SK-N-SH treated with all-trans-retinoic acid at 6 μM for 48 hours (cell line): ENCODE data around the gene SLC6A9.

ENCODE experiments used
- ATAC-seq: fragments of 200-7000 bp; cut with Tn5 transposase; 3 replicates; pipeline ENCODE4 v1.9.1; 2020; ENCODE audit warnings: mild to moderate bottlenecking, moderate library complexity
- ARNTL ChIP-seq: fragments of 450-650 bp; formaldehyde crosslinking; IDR thresholded peaks from 2 replicates; pipeline ENCODE4 v1.5.0; 2020; ENCODE audit warnings: low read depth, mild to moderate bottlenecking, moderate library complexity, borderline replicate concordance
- BACH2 ChIP-seq: fragments of 250-450 bp; sonication (Bioruptor Pico); IDR thresholded peaks from 2 replicates; pipeline ENCODE4 v1.9.0; 2021; ENCODE audit warnings: mild to moderate bottlenecking, borderline replicate concordance
- CREB5 ChIP-seq: fragments of 250-450 bp; sonication (Bioruptor Pico); IDR thresholded peaks from 2 replicates; pipeline ENCODE4 v1.5.1; 2020; ENCODE audit warnings: low read depth, mild to moderate bottlenecking, moderate library complexity
- CSDC2 ChIP-seq: fragments of 250-450 bp; sonication (Bioruptor Pico); IDR thresholded peaks from 2 replicates; pipeline ENCODE4 v1.5.0; 2020; ENCODE audit warnings: mild to moderate bottlenecking, moderate library complexity
- CSRNP3 ChIP-seq: fragments of 250-450 bp; sonication (Bioruptor Pico); IDR thresholded peaks from 2 replicates; pipeline ENCODE4 v1.5.1; 2021; ENCODE audit warnings: mild to moderate bottlenecking, moderate library complexity
- ESRRG ChIP-seq: fragments of 250-450 bp; sonication (Bioruptor Pico); IDR thresholded peaks from 2 replicates; pipeline ENCODE4 v1.6.1; 2021; ENCODE audit warnings: mild to moderate bottlenecking
- GLIS3 ChIP-seq: fragments of 250-450 bp; sonication (Bioruptor Pico); IDR thresholded peaks from 2 replicates; pipeline ENCODE4 v1.5.0; 2020; ENCODE audit warnings: mild to moderate bottlenecking, moderate library complexity
- ISL1 ChIP-seq: fragments of 250-450 bp; sonication (Bioruptor Pico); IDR thresholded peaks from 2 replicates; pipeline ENCODE4 v2.1.2; 2022; ENCODE audit warnings: mild to moderate bottlenecking, moderate library complexity
- OSR1 ChIP-seq: fragments of 250-450 bp; sonication (Bioruptor Pico); IDR thresholded peaks from 2 replicates; pipeline ENCODE4 v1.8.0; 2022; ENCODE audit warnings: moderate library complexity, mild to moderate bottlenecking, inconsistent platforms
- PATZ1 ChIP-seq: fragments of 250-450 bp; sonication (Bioruptor Pico); IDR thresholded peaks from 2 replicates; pipeline ENCODE4 v1.8.0; 2020; ENCODE audit warnings: mild to moderate bottlenecking, moderate library complexity, borderline replicate concordance
- PPARA ChIP-seq: fragments of 250-450 bp; sonication (Bioruptor Pico); IDR thresholded peaks from 2 replicates; pipeline ENCODE4 v1.5.0; 2020; ENCODE audit warnings: mild to moderate bottlenecking, borderline replicate concordance
- RARB ChIP-seq: fragments of 250-450 bp; sonication (Bioruptor Pico); IDR thresholded peaks from 2 replicates; pipeline ENCODE4 v1.8.0; 2021; ENCODE audit warnings: mild to moderate bottlenecking, moderate library complexity
- TCF4 ChIP-seq: fragments of 250-450 bp; sonication (Bioruptor Pico); IDR thresholded peaks from 2 replicates; pipeline ENCODE4 v1.8.0; 2021; ENCODE audit warnings: mild to moderate bottlenecking, moderate library complexity, borderline replicate concordance
- TOX ChIP-seq: fragments of 250-450 bp; sonication (Bioruptor Pico); IDR thresholded peaks from 2 replicates; pipeline ENCODE4 v1.8.0; 2021; ENCODE audit warnings: mild to moderate bottlenecking, moderate library complexity, borderline replicate concordance
- ZC3H10 ChIP-seq: fragments of 250-450 bp; sonication (Bioruptor Pico); IDR thresholded peaks from 2 replicates; pipeline ENCODE4 v1.5.1; 2021; ENCODE audit warnings: mild to moderate bottlenecking, moderate library complexity
- ZFP3 ChIP-seq: fragments of 250-450 bp; sonication (Bioruptor Pico); IDR thresholded peaks from 2 replicates; pipeline ENCODE4 v1.5.0; 2020; ENCODE audit warnings: mild to moderate bottlenecking, moderate library complexity
- ZFP30 ChIP-seq: fragments of 450-650 bp; formaldehyde crosslinking; IDR thresholded peaks from 2 replicates; pipeline ENCODE4 v1.5.0; 2022; ENCODE audit warnings: mild to moderate bottlenecking, moderate library complexity
- ZNF70 ChIP-seq: fragments of 450-650 bp; formaldehyde crosslinking; IDR thresholded peaks from 2 replicates; pipeline ENCODE4 v1.5.0; 2020; ENCODE audit warnings: mild to moderate bottlenecking, moderate library complexity
- ZNF8 ChIP-seq: fragments of 450-650 bp; formaldehyde crosslinking; IDR thresholded peaks from 2 replicates; pipeline ENCODE4 v1.5.0; 2020; ENCODE audit warnings: mild to moderate bottlenecking, moderate library complexity

The SLC6A9 gene

GRCh38 chr1:44016890-44017400 lies 14.3 kb downstream of the SLC6A9 start:
- no peak for TF ChIP-seq ISL1 (CRISPR knock-in tag)
- TF ChIP-seq OSR1: no peak
- TF ChIP-seq ZNF8 (CRISPR knock-in tag): no peak
- no peak for TF ChIP-seq CSRNP3 (CRISPR knock-in tag)
- no peak for TF ChIP-seq GLIS3 (CRISPR knock-in tag)
- TF ChIP-seq ZFP30: no peak
- TF ChIP-seq CSDC2 (CRISPR knock-in tag): no peak
- no peak for TF ChIP-seq BACH2 (CRISPR knock-in tag)
- TF ChIP-seq ZNF70 (CRISPR knock-in tag): no peak
- no peak for TF ChIP-seq ARNTL
- TF ChIP-seq ESRRG (CRISPR knock-in tag): no peak
- TF ChIP-seq TCF4 (CRISPR knock-in tag): no peak
- ATAC-seq: no peak

- TF ChIP-seq ZNF70 (CRISPR knock-in tag) (no peak), CSRNP3 (CRISPR knock-in tag) (no peak), ZNF8 (CRISPR knock-in tag) (no peak), ZFP30 (no peak), ZFP3 (CRISPR knock-in tag) (no peak), PATZ1 (CRISPR knock-in tag) (no peak)
- ATAC-seq: no peak
Measured at GRCh38 chr1:44016041-44016889, 15.0 kb downstream of the SLC6A9 start.

GRCh38 chr1:44015206-44015605 lies 16.1 kb downstream of the SLC6A9 start:
- TF ChIP-seq RARB (CRISPR knock-in tag): no peak
- no peak for TF ChIP-seq CREB5 (CRISPR knock-in tag)
- no peak for TF ChIP-seq TCF4 (CRISPR knock-in tag)
- TF ChIP-seq TOX: no peak
- no peak for TF ChIP-seq GLIS3 (CRISPR knock-in tag)
- TF ChIP-seq ZC3H10 (CRISPR knock-in tag): no peak
- ATAC-seq: no peak; the same call in 2 of the 3 replicates

- TF ChIP-seq PPARA (CRISPR knock-in tag) (no peak), PATZ1 (CRISPR knock-in tag) (no peak), OSR1 (no peak), RARB (CRISPR knock-in tag) (no peak), CREB5 (CRISPR knock-in tag) (no peak), ZNF70 (CRISPR knock-in tag) (no peak), TOX (no peak)
- ATAC-seq: peak; percentile 15; the same call in 1 of the 3 replicates
Measured at GRCh38 chr1:44014365-44015104, 16.7 kb downstream of the SLC6A9 start.
